Activated CD4-positive, alpha-beta T cell treated with anti-CD3 and anti-CD28 coated beads, Interleukin-2, amount 10 ng/mL, durations not matched to agents 7 days and 5 days (primary cell): Measurements from ENCODE around the gene APBB2. TPM values are rescaled to one million over a fixed set of nuclear protein-coding genes. Genes with fewer than 3 reads are reported as not detected.
A peak's percentile ranks its signal among the peaks of the same experiment; 100 is the strongest.

ENCODE experiments used
- CTCF ChIA-PET: fragments of 350-600 bp; sonication (Branson Sonifier 250); formaldehyde crosslinking; loops from one replicate; lab custom pipeline; 2021; ENCODE audit warnings: antibody characterized with exemption; lab: Charles Lee
- POLR2A ChIA-PET: fragments of 350-600 bp; sonication (Branson Sonifier 250); formaldehyde crosslinking; loops from one replicate; lab custom pipeline; 2021; ENCODE audit warnings: antibody characterized with exemption; lab: Charles Lee
- DNase-seq: peaks from one replicate; pipeline ENCODE4 v3.0.0-alpha.2; 2020
- H3K27ac Mint-ChIP-seq: one replicate; pipeline ENCODE4 v1.8.0; 2021; ENCODE audit warnings: mild to moderate bottlenecking, moderate library complexity, mixed read lengths
- H3K27me3 Mint-ChIP-seq: one replicate; pipeline ENCODE4 v1.8.0; 2021; ENCODE audit warnings: mixed read lengths
- H3K36me3 Mint-ChIP-seq: one replicate; pipeline ENCODE4 v1.8.0; 2021; ENCODE audit warnings: low read depth, mixed read lengths
- H3K4me1 Mint-ChIP-seq: one replicate; pipeline ENCODE4 v1.8.0; 2021; ENCODE audit warnings: mixed read lengths
- H3K4me3 Mint-ChIP-seq: one replicate; pipeline ENCODE4 v1.8.0; 2021; ENCODE audit warnings: mild to moderate bottlenecking, moderate library complexity, mixed read lengths
- H3K9me3 Mint-ChIP-seq: one replicate; pipeline ENCODE4 v1.8.0; 2021; ENCODE audit warnings: mixed read lengths
- total RNA-seq, 2 experiments: library from RNA; stranded (reverse); gene quantifications; one replicate each; pipeline ENCODE4 v1.2.3, GENCODE V29; 2021

Gene APBB2
- total RNA-seq, 2 experiments from 2014 or later, result 0.45 to 0.62 TPM

GRCh38 chr4:41212616-41213203 lies 1.6 kb downstream of the APBB2 start:
- H3K27me3 Mint-ChIP-seq, result peaks cover 55% of the 10 kb centered on the region
- no peak for DNase-seq
- peaks cover 31% of the 10 kb centered on the region for H3K4me1 Mint-ChIP-seq
- H3K9me3 Mint-ChIP-seq, result no peaks in the 10 kb centered on the region
- H3K4me3 Mint-ChIP-seq, result peak overlapping the region; percentile 73
- H3K36me3 Mint-ChIP-seq, result no peaks in the 10 kb centered on the region
- ChIA-PET POLR2A (no interaction called here), CTCF (no interaction called here)
- peak overlapping the region; percentile 31 for H3K27ac Mint-ChIP-seq

GRCh38 chr4:41211951-41212615 lies 2.3 kb downstream of the APBB2 start:
- Mint-ChIP-seq H3K9me3 (no peaks in the 10 kb centered on the region), H3K36me3 (no peaks in the 10 kb centered on the region), H3K4me3 (no peak overlapping the region), H3K4me1 (peaks cover 31% of the 10 kb centered on the region), H3K27me3 (peaks cover 49% of the 10 kb centered on the region), H3K27ac (no peak overlapping the region)
- no peak for DNase-seq
- ChIA-PET POLR2A (no interaction called here), CTCF (no interaction called here)

- CTCF ChIA-PET, result no interaction called here
- no peak for DNase-seq
- POLR2A ChIA-PET, result no interaction called here
- H3K27me3 Mint-ChIP-seq, result peaks cover 30% of the 10 kb centered on the region
- no peak overlapping the region for H3K27ac Mint-ChIP-seq
- no peak overlapping the region for H3K4me3 Mint-ChIP-seq
- no peaks in the 10 kb centered on the region for H3K9me3 Mint-ChIP-seq
- H3K4me1 Mint-ChIP-seq, result peaks cover 14% of the 10 kb centered on the region
- no peaks in the 10 kb centered on the region for H3K36me3 Mint-ChIP-seq
Observed at GRCh38 chr4:41209901-41210300, 4.4 kb downstream of the APBB2 start.

GRCh38 chr4:41209187-41209586 lies 5.2 kb downstream of the APBB2 start:
- POLR2A ChIA-PET, result no interaction called here
- Mint-ChIP-seq H3K4me1 (peaks cover 11% of the 10 kb centered on the region), H3K36me3 (no peaks in the 10 kb centered on the region), H3K27ac (no peak overlapping the region), H3K4me3 (no peak overlapping the region), H3K27me3 (peaks cover 27% of the 10 kb centered on the region), H3K9me3 (no peaks in the 10 kb centered on the region)
- no peak for DNase-seq
- CTCF ChIA-PET, result no interaction called here

- H3K27me3 Mint-ChIP-seq, result peaks cover 20% of the 10 kb centered on the region
- no peaks in the 10 kb centered on the region for H3K36me3 Mint-ChIP-seq
- POLR2A ChIA-PET, result no interaction called here
Observed at GRCh38 chr4:41207291-41207831, 7.0 kb downstream of the APBB2 start.

GRCh38 chr4:41205854-41206460 lies 8.4 kb downstream of the APBB2 start:
- ChIA-PET POLR2A (no interaction called here), CTCF (interaction anchor here (1.2 kb wide), 1 partner anchor 10 kb away, joined by 4 read pairs; no protein-coding TSS in a partner anchor)
- DNase-seq, result no peak
- Mint-ChIP-seq H3K36me3 (no peaks in the 10 kb centered on the region), H3K4me3 (no peak overlapping the region), H3K9me3 (no peaks in the 10 kb centered on the region), H3K27me3 (peaks cover 14% of the 10 kb centered on the region), H3K27ac (no peak overlapping the region), H3K4me1 (no peaks in the 10 kb centered on the region)

More at GRCh38 chr4:41207291-41207831, 7.0 kb downstream of the APBB2 start:
- Mint-ChIP-seq H3K4me3 (no peak overlapping the region), H3K4me1 (no peaks in the 10 kb centered on the region), H3K9me3 (no peaks in the 10 kb centered on the region), H3K27ac (no peak overlapping the region)
- CTCF ChIA-PET, result no interaction called here
- DNase-seq, result no peak

- Mint-ChIP-seq H3K27me3 (peaks cover 17% of the 10 kb centered on the region), H3K9me3 (no peaks in the 10 kb centered on the region), H3K27ac (no peak overlapping the region), H3K4me1 (no peaks in the 10 kb centered on the region), H3K4me3 (no peak overlapping the region), H3K36me3 (no peaks in the 10 kb centered on the region)
- ChIA-PET CTCF (interaction anchor here (1.2 kb wide), 1 partner anchor 10 kb away, joined by 4 read pairs; no protein-coding TSS in a partner anchor), POLR2A (no interaction called here)
- DNase-seq, result no peak
Observed at GRCh38 chr4:41205130-41205529, 9.2 kb downstream of the APBB2 start.

- Mint-ChIP-seq H3K4me1 (no peaks in the 10 kb centered on the region), H3K9me3 (no peaks in the 10 kb centered on the region), H3K4me3 (no peak overlapping the region), H3K27ac (no peak overlapping the region), H3K36me3 (no peaks in the 10 kb centered on the region), H3K27me3 (peaks cover 21% of the 10 kb centered on the region)
- DNase-seq, result no peak
- CTCF ChIA-PET, result interaction anchor here (1.2 kb wide), 1 partner anchor 11 kb away, joined by 4 read pairs; no protein-coding TSS in a partner anchor
- POLR2A ChIA-PET, result no interaction called here
Observed at GRCh38 chr4:41204400-41204978, 9.9 kb downstream of the APBB2 start.

GRCh38 chr4:41203841-41204240 lies 10.5 kb downstream of the APBB2 start:
- no peak for DNase-seq
- no peak overlapping the region for H3K4me3 Mint-ChIP-seq
- no peak overlapping the region for H3K27ac Mint-ChIP-seq
- no peaks in the 10 kb centered on the region for H3K4me1 Mint-ChIP-seq
- H3K27me3 Mint-ChIP-seq, result peaks cover 22% of the 10 kb centered on the region
- CTCF ChIA-PET, result no interaction called here
- POLR2A ChIA-PET, result no interaction called here
- H3K9me3 Mint-ChIP-seq, result no peaks in the 10 kb centered on the region
- no peaks in the 10 kb centered on the region for H3K36me3 Mint-ChIP-seq

GRCh38 chr4:41202820-41203568 lies 11.3 kb downstream of the APBB2 start:
- POLR2A ChIA-PET, result no interaction called here
- Mint-ChIP-seq H3K36me3 (no peaks in the 10 kb centered on the region), H3K27ac (no peak overlapping the region), H3K4me3 (no peak overlapping the region), H3K4me1 (no peaks in the 10 kb centered on the region), H3K27me3 (peaks cover 23% of the 10 kb centered on the region), H3K9me3 (no peaks in the 10 kb centered on the region)
- no peak for DNase-seq
- CTCF ChIA-PET, result no interaction called here

- no peak for DNase-seq
- Mint-ChIP-seq H3K4me1 (no peaks in the 10 kb centered on the region), H3K36me3 (no peaks in the 10 kb centered on the region), H3K9me3 (no peaks in the 10 kb centered on the region), H3K4me3 (no peak overlapping the region), H3K27ac (no peak overlapping the region), H3K27me3 (peaks cover 22% of the 10 kb centered on the region)
- ChIA-PET CTCF (no interaction called here), POLR2A (no interaction called here)
Observed at GRCh38 chr4:41202356-41202755, 12.0 kb downstream of the APBB2 start.

GRCh38 chr4:41200486-41201017 lies 13.8 kb downstream of the APBB2 start:
- Mint-ChIP-seq H3K4me1 (no peaks in the 10 kb centered on the region), H3K9me3 (no peaks in the 10 kb centered on the region), H3K36me3 (no peaks in the 10 kb centered on the region), H3K4me3 (no peak overlapping the region), H3K27me3 (peaks cover 22% of the 10 kb centered on the region), H3K27ac (no peak overlapping the region)
- ChIA-PET POLR2A (no interaction called here), CTCF (no interaction called here)
- DNase-seq, result no peak
